GM21723 (cell line): ENCODE data around the gene TULP4.
A peak's percentile ranks its signal among the peaks of the same experiment; 100 is the strongest.
"Not testable (repeated sequence)": the region's sequence is repeated elsewhere in the genome, so short reads cannot be mapped to it uniquely, and the experiment has no call there.

Source experiments
- ATAC-seq: cut with Tn5 transposase; IDR thresholded peaks from one replicate; pipeline ENCODE4 v1.9.1; 2021; ENCODE audit warnings: mild to moderate bottlenecking, moderate library complexity; ENCODE audit not compliant: unreplicated experiment

Gene TULP4

DNA sequence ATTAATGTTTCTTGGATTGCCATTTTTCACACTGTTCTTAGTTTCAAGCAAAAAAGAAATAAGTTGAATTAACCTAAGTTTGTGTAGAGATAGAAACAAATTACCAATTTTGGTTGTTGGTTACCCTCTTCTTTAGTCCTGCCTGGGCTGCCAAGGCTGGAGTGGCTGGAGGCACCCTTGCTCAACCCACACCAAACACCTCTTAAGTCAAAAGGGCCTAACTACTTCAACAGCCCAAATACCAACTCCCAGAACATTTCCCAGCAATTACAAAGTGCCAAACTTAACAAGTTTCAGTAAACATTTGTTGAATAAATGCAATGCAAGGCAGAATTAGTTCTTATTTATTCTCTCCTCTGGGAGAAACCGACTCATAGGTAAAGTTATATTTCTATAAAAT lies 209.5 kb downstream of the TULP4 start:
- no peak for ATAC-seq

DNA sequence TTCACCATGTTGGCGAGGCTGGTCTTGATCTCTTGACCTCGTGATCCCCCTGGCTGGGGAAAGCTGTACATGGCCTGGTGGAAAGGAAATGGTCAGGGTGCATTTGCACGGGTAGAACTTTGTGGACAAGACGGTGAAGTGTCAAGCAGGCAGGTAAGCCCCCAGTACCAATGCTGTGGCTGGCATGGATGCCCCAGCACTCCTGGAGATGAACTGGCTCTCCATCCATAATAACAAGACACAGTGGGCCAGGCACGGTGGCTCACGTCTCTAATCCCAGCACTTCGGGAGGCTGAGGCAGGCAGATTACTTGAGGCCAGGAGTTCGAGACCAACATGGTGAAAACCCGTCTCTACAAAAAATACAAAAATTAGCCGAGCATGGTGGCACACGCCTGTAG lies 210.4 kb downstream of the TULP4 start:
- ATAC-seq, result no peak

DNA sequence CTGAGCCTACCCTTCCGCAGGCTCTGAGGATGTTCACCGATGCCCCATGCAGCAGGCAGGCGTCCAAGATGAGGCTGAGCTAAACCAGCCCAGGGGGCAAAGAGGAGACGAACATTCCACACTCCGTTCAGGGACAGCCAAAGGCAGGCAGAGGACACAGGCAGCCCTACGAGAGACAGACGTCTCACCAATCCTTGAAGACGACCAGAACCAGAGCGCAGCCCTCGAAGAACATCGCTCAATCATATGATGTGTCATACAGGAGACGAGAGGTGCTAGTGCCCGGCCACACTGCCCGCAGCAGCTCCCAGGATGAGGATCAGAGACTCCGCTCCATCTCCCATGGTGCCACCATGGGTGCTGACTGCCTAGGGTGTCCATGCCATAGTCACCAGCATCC lies 212.0 kb downstream of the TULP4 start:
- ATAC-seq, result no peak

DNA sequence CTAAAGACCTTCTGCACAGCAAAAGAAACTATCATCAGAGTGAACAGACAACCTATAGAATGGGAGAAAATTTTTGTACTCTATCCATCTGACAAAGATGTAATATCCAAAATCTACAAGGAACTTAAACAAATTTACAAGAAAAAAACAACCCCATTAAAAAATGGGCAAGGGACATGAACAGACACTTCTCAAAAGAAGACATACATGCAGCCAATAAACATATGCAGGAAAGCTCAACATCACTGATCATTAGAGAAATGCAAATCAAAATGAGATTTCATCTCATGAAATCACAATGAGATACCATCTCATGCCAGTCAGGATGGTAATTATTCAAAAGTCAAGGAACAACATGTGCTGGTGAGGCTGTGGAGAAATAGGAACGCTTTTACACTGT lies 215.6 kb downstream of the TULP4 start:
- ATAC-seq, result not testable (repeated sequence)

DNA sequence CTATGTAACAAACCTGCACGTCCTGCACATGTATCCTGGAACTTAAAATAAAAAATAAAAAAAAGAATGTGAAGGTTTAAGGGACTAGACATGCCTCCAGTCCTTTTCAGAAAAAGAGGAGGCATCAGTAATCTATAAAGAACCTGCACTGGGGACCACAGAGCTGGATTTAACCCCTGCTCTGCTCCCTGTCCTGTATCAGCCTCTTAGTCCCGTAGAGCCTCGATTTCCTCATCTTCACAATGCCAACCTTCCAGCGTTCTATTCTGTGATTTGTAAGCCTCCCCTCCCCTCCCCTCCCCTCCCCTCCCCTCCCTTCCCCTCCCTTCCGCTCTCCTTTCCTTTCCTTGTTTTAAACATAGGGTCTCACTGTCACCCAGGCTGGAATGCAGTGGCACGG lies 216.6 kb downstream of the TULP4 start:
- ATAC-seq, result no peak

DNA sequence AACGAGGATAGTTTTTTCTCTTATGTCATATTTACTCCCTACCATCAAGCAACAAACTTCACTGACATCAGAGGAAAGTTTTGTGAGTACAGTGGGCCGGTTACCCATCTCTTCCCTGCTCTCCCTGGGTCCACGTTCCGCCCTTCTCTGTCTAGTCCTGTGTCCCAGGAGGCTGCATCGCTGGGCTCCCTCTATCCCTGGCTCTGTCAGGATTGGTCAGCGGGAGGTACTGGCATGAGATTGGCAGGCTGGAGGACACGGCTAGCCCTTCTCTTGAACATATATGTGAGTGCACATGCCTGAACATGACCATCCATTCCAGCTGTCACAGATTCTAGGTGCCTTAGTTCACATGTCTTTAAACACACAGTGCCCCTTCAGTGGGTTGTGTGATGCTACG lies 217.4 kb downstream of the TULP4 start:
- no peak for ATAC-seq

DNA sequence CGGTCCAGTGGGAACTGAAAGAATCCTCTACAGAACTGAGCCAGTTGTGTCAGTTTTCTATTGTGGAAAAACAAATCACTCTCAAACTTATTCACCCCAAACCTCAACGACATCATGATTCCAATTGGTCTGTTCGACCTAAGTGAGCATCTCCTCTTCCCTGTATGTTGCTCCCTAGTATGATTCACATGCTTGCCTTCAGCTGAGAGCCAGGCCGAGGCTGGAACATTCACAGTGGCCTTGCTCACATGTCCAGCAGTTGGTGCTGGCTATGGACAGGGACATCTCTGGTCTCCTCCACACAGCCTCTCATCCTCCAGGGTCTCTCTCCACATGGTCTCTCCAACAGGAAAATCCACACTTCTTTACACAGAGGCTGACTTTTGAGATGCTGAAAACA lies 219.3 kb downstream of the TULP4 start:
- ATAC-seq, result no peak

DNA sequence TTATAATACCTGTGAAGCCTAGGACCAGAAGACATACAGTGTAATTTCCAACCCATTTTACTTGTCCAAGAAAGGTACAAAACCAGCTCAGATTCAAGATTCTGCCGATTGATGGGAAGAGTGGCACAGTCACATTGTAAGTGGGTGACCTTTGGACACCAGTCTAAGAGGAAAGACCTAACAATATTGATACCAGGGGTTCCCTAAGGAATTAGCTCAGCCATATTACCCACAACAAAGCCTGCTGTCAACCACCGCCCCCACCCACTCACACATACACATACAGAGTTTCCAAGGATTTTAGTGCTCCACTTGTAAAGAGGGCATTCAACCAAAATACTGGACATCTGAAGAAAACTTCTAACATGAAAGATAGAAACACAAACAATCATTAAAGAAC lies 219.7 kb downstream of the TULP4 start:
- no peak for ATAC-seq

DNA sequence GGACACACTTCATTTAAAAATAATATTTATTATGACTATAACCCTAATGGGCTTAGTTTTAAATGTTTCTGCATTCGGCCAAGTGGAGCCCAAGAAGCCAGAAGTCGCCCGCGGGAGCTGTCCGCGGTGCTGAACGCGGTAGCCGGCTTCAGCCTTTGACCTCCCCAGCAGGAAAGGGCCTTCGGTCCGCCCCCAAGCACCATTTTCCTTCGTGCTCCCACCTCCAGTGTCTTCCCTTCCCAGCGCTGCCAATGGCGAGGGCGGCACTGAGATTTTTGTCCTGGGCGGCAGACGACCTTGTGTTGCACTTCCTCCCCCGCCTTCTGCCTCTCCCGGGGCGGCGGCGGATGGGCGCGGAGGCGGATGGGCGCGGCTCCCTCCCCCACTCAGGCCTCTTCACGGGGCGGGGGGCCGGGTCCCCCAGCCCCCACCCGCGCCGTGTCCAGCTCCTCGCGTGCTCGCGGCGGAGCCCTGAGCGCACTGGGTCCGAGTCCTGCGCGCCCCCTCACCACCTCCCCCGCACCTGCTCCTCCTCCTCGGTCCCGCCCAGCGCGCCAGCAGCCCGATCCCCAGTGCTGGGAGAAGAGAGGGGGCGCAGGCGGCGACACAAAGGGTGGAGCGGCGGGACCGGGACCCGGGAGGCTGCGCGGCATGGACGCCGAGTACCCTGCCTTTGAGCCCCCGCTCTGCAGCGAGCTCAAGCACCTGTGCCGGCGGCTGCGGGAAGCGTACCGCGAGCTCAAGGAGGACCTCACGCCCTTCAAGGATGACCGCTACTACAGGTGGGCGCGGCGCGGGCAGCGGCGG lies 224.0 kb downstream of the TULP4 start:
- peak; percentile 60 for ATAC-seq

DNA sequence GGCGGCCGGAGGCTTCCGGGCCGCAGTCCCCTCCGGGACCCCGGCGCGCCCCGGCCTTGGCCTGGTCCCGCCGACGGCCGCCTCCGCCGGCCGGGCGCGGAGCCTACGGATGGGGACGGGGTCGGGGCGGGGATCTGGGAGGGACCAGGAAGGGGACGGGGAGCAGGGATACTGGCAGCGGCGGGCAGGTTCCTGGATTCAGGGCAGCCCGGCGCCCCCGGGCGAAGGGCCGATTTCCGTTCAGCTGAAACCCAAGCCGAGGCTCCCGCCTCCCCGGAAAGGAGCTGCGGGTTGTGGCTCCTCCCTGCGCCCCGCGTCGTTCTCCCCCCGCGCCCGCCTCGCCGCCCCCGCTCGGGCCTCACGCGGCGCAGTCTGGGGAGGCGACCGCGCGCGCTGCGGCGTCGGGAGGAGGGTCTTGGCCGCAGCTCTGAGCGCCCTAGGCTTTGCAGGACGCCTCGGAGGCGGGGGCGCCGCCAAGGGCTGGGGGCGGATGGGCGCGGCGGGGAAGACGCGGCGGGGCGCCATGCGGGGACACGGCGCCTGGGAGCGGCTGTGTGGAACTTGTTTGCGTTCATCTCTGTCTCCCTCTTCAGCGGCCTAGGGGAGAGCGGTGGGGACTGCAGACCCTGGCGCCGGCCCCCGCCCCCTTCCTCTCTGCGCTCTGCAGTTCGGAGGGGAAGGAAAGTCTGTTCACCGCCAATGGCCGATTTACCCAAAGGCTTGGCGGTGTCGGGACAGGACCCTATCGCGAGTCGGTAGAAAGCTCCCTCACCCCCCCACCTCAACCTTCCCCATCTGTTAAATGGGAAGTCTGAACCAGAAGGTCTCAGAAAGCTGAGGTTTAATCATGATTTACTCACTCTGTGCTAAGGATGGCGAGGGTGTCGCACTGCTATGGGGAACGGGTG lies 224.9 kb downstream of the TULP4 start:
- no peak for ATAC-seq

DNA sequence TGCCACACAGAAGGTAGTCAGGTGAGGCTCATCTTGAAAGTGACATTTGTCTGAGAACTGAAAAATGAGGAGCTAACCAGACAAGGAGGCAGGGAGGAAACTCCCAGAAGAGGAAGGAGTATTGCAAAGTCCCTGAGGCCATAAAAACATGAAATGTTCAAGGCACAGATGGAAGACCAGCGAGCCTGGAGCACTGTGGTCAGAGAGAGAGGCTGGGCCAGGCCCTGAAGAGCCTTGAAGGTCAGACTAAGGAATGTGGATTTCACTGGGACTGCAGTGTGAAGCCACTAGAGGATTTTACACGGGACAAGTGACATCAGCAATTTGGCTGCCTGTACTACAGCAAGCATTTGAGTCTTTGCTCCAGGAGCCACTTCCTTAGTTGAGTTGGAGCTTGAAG lies 226.5 kb downstream of the TULP4 start:
- ATAC-seq, result no peak

DNA sequence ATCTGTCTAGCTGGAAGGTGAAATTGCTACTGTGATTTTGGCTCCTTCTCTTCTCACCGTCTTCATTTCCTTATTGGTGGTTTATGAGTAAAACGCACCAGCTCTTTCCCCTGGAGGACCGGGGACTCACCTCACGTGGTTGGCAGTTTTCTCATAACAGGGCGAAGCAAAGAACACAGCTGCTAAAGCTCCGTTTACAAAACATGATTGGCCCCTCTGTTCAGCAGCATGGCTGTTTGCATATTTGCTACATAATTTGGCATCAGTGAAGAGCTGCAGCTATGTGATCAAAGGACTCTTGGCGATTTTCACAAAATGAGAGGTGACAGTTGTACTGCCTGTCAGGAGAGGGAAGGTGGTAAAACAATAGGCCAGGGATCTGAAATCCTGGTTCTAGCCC lies 227.1 kb downstream of the TULP4 start:
- no peak for ATAC-seq

DNA sequence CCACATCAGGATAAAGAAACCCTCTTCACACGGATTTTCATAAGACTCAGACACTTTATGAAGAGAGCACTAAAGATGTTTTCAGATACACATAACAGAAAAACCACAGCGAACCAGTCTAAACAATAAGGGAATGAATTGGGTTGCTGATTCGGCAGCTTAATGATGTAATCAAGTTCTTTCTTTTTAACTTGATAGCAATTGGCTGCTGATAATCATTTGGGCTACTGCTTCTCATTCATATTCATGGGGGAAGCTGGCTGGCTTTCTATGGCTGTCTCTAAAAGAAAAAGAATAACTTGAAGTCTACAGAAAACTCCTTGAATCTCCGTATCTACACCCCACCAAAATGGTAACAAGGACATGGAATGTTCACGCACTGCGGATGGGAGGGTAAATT lies 227.6 kb downstream of the TULP4 start:
- ATAC-seq, result no peak

DNA sequence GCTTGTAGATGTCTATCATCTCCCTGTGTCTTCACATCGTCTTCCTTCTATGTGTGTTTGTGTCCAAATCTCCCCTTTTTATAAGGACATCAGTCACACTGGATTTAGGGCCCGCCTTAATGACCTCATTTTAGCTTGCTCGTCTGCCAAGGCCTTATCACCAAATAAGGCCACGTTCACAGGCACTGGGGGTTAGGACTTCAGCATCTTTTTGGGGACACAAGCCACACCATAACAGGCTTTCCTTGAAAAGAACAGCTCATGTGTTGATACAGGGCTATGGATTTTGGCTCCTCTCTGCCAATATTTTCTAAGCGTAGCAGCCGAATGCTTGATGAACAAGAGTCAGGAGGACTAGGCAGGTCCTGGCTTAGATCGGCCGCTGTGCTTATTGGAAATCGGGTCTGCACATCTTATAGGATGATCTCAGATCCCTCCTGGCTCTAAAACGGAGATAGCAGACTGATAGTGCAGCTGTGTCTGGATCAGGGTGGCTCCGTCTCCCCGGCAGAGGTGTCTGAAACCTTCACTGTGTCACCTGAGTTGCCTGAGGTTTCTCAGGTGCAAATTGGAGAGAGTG lies 231.4 kb downstream of the TULP4 start:
- no peak for ATAC-seq

DNA sequence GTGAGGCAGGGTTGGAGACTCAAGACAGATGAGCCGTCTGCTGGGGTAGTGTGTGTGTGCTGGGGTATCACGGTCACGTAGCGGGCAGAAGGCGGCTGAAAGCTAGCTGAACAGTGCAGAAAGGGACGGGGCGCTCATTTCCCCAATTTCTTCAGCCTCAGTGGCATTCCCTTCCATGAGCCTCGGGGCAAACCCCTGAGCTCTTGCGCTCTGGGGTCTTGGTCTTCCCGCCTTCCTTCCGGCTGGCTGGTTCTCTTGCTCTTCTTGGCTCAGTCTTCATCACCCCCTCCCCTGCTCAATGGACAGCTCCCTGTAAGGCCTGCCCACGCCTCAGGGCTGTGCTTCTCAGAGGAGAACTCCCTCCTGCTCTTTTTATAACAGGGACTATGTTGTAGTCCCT lies 232.2 kb downstream of the TULP4 start:
- ATAC-seq, result no peak

DNA sequence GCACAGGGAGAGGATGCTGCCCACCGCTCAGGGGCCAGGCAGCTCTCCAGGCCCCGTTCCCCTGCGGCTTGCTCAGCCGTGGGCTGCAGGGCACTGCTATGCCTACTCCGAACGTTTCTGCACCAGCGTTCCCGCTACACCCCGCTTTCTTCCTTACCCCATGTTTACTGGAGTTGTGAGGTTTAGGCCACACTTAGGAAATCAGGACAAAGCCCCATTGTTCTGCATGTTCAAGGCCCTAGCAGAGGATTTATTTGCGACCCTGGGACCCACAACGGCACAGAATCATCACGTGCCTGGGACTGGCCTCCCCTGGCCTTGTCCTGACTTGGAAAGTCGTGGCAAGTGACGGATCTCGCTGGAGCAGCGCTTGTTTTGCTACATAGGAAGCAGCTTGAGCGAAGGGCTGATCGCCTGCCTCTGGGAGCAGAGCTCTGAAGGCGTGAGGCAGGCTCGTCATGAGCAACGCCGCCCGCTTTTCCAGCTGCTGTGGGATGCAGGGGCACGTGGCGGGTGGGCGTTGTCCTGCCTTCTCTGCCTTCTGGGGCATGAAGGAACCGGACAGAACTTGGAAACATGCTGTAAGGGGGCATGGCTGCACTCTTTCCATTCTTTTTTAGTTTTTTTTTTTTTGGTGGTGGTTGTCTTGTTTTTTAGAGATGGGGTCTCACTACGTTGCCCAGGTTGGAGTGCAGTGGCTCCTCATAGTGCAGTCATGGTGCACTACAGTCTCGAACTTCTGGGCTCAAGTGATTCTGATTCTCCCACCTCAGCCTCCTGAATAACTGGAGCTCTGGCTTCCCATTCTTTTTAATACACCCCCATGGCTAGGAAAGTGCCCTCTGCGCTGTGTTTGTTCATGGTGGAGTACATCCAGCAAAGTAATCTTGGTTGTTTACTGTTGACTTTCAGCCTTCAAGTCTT lies 233.0 kb downstream of the TULP4 start:
- no peak for ATAC-seq

DNA sequence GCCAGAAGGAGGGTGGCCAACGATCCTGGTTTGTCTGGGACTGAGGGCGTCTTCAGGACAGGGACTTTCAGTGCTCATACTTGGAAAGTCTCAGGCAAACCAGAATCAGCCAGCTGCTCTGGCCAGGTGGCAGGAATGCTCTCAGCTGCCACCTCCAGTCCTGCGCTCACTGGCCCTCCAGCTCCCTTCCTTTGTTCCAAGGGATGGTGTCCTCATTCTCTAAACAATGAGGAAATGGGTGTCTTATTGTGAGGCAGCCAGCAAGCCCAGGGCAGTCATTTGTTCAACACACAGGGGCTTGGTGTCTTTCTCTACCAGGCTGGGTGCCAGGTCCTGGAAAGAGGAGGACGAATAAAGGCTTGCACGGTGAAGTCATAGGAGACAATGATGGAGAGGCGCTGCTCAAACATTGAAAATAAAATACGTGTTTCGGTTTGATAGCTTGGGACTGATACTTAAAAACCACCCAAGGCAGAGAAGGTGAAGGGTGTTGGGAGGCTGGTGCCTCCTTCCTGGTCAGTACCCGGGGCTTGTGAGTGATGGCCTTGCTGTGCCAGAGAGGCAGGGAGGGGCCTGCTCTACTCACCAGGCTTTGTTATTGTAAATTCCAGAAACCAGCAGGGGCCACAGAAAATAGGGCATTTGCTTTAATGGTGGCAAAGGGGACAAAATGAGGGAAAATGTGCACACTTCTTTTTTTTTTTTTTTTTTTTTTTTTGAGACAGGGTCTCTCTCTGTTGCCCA lies 236.3 kb downstream of the TULP4 start:
- ATAC-seq, result no peak

DNA sequence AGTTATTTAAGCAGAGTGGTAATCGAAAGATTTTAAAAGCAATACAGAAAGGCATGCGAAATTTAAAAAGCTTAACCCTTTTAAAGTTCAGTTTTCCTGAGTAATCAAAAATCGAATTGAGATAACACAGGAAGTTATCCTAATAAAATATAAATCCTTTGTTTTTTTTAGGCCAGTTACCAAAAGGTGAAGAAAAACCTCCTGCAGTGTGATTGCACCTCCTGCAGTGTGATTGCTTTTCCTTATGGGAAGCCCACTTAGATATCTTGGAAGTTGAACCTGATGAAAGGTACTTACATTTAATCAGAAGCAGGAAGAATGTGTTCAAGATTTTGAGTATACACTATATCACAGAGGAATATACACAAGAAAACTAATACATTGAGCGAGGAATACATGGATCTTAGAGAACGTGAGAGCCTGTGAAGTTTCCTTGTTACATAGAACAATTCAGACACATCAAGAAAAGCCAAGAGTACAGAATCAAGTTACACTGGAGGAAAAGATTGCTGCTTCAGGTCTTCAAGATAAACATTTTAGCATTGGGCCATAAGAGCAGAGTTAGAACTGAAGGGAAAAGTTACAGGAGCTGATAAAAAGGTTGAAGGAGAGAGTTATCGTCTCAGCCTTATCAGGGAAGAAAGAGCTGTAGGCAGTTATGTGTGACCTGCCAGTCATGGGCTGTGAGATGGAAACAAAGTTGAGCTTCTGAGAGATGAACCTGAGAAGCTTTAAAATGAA lies 240.0 kb downstream of the TULP4 start:
- ATAC-seq, result no peak

DNA sequence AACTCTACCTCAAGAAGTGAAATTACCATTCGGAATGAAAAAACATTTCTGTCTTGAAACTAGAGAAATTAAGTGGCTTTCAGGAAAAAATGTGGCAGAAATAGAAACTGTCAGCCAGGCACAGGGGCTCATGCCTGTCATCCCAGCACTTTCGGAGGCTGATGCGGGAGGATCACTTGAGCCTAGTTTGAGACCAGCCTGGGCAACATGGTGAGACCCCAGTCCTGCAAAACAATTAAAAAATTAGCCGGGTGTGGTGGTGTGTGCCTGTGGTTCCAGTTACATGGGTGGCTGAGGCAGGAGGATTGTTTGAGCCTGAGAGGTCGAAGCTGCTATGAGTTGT lies 240.5 kb downstream of the TULP4 start:
- no peak for ATAC-seq
